Measurements from ENCODE around the gene CENATAC. TPM values are rescaled to one million over a fixed set of nuclear protein-coding genes. Genes with fewer than 3 reads are reported as not detected.
A peak's percentile ranks its signal among the peaks of the same experiment; 100 is the strongest.

Gene CENATAC
- total and polyA plus RNA-seq, 9 of the 15 experiments (the other 6 are each of a cell fraction or from before 2014, with no cell fraction given) = 2.4 to 25.5 (median 13.7) TPM

DNA sequence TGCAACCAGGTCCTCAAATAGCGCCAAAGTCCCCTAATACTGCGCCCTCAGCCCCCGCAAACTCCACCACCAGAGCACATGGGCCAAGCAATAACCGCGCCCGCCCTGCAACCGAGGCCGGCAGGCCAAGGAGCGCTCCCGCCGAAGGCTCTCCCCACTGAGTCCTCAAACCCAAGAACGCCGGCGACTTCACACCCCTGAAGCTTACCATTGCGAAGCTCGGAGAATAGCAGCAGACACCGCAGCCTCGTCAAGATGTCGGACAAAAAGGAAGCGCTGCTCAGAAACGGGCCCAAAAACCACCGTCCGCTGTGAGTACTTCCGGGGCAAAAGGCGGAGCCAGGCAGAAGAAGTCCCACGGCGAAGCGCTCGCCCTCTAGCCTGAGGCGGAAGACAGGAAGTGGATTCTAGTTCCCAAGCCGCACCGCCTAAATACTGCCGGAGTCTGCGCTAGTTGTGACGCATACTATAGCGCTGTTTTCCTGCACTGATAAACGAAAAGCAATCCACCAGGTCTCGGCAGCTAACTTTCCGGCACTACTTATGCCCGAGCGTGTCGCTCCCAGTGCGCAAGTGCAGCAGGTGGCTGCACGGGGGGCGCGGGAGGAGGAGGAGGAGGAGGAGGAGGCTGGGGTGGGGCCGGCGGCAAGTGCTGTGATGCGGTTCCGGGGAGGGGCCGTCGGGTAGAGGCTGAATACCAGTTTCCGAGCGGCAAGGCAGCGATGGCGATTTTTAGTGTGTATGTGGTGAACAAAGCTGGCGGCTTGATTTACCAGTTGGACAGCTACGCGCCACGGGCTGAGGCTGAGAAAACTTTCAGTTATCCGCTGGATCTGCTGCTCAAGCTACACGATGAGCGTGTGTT lies 20.4 kb downstream of the CENATAC start, which contains the start of the genes RPS25 and TRAPPC4 (continued):
- TF ChIP-seq THRAP3 (IDR thresholded peaks at IDR 0.05; ENCODE audit: borderline replicate concordance) (no peak; the same call in 1 of the 2 replicates), KAT8 (IDR thresholded peaks at IDR 0.05; ENCODE audit: low read depth) (no peak), RBBP5 (IDR thresholded peaks at IDR 0.05; ENCODE audit: borderline replicate concordance, insufficient read depth, low read length, poor library complexity, severe bottlenecking) (peak; percentile 92), TFAM (CRISPR knock-in tag; conservative IDR thresholded peaks at IDR 0.05) (no peak), FUS (optimal IDR thresholded peaks at IDR 0.05; ENCODE audit: low read depth, low read length) (no peak), BRD4 (IDR thresholded peaks at IDR 0.05) (no peak), CBX1 (IDR thresholded peaks at IDR 0.05; ENCODE audit: low read depth) (0 out of 2 replicates have a peak, but pooled peaks have one; percentile 20), CHD2 (IDR thresholded peaks at IDR 0.05; ENCODE audit: low read depth, low read length) (peak; percentile 18; the same call in 1 of the 2 replicates), TBP (optimal IDR thresholded peaks at IDR 0.05; ENCODE audit: low read depth, low read length) (peak; percentile 96), FOXK1 (CRISPR knock-in tag; IDR thresholded peaks at IDR 0.05; ENCODE audit: borderline replicate concordance) (no peak), HEY1 (CRISPR knock-in tag; IDR thresholded peaks at IDR 0.05; ENCODE audit: borderline replicate concordance) (no peak), ZNF174 (CRISPR knock-in tag; IDR thresholded peaks at IDR 0.05) (no peak), SPI1 (IDR thresholded peaks at IDR 0.05; ENCODE audit: borderline replicate concordance, low read depth, low read length) (peak; percentile 96), MYNN (IDR thresholded peaks at IDR 0.05) (0 out of 2 replicates have a peak, but pooled peaks have one; percentile 36), MYNN (CRISPR knock-in tag; IDR thresholded peaks at IDR 0.05) (no peak)
- TF ChIP-seq, protein P1, sequence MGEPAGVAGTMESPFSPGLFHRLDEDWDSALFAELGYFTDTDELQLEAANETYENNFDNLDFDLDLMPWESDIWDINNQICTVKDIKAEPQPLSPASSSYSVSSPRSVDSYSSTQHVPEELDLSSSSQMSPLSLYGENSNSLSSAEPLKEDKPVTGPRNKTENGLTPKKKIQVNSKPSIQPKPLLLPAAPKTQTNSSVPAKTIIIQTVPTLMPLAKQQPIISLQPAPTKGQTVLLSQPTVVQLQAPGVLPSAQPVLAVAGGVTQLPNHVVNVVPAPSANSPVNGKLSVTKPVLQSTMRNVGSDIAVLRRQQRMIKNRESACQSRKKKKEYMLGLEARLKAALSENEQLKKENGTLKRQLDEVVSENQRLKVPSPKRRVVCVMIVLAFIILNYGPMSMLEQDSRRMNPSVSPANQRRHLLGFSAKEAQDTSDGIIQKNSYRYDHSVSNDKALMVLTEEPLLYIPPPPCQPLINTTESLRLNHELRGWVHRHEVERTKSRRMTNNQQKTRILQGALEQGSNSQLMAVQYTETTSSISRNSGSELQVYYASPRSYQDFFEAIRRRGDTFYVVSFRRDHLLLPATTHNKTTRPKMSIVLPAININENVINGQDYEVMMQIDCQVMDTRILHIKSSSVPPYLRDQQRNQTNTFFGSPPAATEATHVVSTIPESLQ (CRISPR knock-in tag; IDR thresholded peaks at IDR 0.05) = no peak
- TF ChIP-seq, protein P2, sequence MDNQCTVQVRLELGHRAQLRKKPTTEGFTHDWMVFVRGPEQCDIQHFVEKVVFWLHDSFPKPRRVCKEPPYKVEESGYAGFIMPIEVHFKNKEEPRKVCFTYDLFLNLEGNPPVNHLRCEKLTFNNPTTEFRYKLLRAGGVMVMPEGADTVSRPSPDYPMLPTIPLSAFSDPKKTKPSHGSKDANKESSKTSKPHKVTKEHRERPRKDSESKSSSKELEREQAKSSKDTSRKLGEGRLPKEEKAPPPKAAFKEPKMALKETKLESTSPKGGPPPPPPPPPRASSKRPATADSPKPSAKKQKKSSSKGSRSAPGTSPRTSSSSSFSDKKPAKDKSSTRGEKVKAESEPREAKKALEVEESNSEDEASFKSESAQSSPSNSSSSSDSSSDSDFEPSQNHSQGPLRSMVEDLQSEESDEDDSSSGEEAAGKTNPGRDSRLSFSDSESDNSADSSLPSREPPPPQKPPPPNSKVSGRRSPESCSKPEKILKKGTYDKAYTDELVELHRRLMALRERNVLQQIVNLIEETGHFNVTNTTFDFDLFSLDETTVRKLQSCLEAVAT (IDR thresholded peaks at IDR 0.05) = peak in 1 of 2 experiments; percentile 30; a peak in 1 of 4 replicates
- TF ChIP-seq, protein P3, sequence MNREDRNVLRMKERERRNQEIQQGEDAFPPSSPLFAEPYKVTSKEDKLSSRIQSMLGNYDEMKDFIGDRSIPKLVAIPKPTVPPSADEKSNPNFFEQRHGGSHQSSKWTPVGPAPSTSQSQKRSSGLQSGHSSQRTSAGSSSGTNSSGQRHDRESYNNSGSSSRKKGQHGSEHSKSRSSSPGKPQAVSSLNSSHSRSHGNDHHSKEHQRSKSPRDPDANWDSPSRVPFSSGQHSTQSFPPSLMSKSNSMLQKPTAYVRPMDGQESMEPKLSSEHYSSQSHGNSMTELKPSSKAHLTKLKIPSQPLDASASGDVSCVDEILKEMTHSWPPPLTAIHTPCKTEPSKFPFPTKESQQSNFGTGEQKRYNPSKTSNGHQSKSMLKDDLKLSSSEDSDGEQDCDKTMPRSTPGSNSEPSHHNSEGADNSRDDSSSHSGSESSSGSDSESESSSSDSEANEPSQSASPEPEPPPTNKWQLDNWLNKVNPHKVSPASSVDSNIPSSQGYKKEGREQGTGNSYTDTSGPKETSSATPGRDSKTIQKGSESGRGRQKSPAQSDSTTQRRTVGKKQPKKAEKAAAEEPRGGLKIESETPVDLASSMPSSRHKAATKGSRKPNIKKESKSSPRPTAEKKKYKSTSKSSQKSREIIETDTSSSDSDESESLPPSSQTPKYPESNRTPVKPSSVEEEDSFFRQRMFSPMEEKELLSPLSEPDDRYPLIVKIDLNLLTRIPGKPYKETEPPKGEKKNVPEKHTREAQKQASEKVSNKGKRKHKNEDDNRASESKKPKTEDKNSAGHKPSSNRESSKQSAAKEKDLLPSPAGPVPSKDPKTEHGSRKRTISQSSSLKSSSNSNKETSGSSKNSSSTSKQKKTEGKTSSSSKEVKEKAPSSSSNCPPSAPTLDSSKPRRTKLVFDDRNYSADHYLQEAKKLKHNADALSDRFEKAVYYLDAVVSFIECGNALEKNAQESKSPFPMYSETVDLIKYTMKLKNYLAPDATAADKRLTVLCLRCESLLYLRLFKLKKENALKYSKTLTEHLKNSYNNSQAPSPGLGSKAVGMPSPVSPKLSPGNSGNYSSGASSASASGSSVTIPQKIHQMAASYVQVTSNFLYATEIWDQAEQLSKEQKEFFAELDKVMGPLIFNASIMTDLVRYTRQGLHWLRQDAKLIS (CRISPR knock-in tag; IDR thresholded peaks at IDR 0.05) = peak; percentile 82
